Heart left ventricle (tissue), 13 donors: ENCODE measurements around the gene KCNQ1.

ENCODE experiments used
- CTCF ChIP-seq, 12 donors: fragments of 200-600 bp; sonication (generic) in 4 of 12; IDR thresholded peaks; one replicate each; pipeline versions ENCODE4 v1.5.0 to v1.8.0; 2018 to 2022; ENCODE audit warnings: antibody characterized with exemption in 12 of 12, mild to moderate bottlenecking in 5 of 12
- POLR2A ChIP-seq, 2 donors: fragments of 450-650 bp; IDR thresholded peaks; one replicate each; pipeline ENCODE4 v1.6.1; 2017; ENCODE audit warnings: antibody characterized with exemption in 2 of 2, mild to moderate bottlenecking in 2 of 2, moderate library complexity in 2 of 2
- donor health status: ischemic (EF 13 %, LVEDD 7.1; RV severe dilation, severe dysfunction).
- donor health status: DM: no; HTN: yes; CAD: no.
- donor health status: DM: no; HTN: no; CAD: no.
- donor health status: ischemic (EF 25% LVEDD 6.9; RV normal size, moderate dysfunction).
- donor health status: ischemic (EF 25% LVEDD 5.7; RV mildly dilated, moderate dysfunction).
- donor health status: ischemic (EF 35%, LVEDD 5.7; RV mildly dilated, moderate dysfunction).
- donor health status: nonischemic (EF 11% LVEDD 7.7; RV severe dilation, severe dysfunction).
- donor health status: DM: yes; HTN: yes; CAD: no.
- donor health status: PGD.
- donor health status: ischemic (EF 29% LVEDD 5.4; RV normal size, mild dysfunction).
- donor health status: nonischemic (EF 23%, LVEDD 6.1; RV moderate dilation, normal function).

GRCh38 chr11:2767801-2768200, 323.0 kb downstream of the KCNQ1 start:
- TF ChIP-seq POLR2A (IDR thresholded peaks at IDR 0.05): no peak
- no peak for TF ChIP-seq CTCF (IDR thresholded peaks at IDR 0.05)
